Right forelimb (tissue), 1 donor: ENCODE measurements around the gene SLC2A5.

ENCODE experiments used
- DNase-seq: peaks from one replicate; pipeline ENCODE4 v3.0.0-alpha.2; 2018

The SLC2A5 gene

DNA sequence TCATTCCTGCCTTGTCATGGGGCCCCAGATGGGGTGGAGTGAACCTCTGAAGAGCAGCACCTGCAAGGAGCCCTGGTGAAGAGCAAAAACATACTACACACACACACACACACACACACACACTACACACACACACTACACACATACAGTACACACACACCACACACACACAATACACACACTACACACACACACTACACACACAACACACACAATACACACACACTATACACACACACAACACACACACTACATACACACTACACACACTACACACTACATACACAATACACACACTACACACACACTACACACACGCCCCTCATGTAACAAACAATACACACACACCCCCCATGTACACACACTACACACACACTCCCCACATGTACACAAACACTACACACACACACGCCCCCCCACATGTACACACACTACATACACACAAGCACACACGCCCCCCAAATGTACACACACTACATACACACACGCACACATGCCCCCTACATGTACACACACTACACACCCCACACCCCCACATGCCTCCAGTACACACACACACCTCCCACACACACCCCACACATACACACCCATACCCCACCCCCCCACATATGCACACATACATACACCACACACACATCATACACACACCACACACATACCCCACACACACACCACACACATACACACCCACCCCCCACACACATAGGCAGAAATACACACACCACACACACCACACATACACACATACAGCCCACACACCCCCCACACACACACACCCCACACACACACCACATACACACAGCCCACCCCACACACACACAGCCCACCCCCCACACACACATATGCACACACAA, 9.3 kb downstream of the SLC2A5 start:
- DNase-seq: no peak

DNA sequence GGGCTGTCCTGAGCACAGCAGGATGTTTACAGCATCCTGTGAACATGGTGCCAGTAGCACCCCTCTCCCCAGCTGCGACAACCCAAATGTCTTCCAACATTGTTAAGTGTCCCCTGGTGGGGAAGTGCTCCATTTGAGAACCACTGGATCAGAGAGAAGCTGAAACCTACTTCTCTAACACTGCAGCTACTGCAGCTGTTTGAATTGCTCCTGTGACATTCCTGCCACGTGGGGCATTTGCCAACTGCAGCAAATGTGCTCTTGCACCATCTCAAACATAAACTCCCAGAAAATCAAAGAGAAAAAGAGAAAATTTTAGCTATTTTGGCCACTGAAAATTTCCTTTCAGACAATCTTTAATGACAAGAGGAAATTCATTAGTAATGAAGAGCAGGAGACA, 11.0 kb downstream of the SLC2A5 start:
- DNase-seq: no peak

DNA sequence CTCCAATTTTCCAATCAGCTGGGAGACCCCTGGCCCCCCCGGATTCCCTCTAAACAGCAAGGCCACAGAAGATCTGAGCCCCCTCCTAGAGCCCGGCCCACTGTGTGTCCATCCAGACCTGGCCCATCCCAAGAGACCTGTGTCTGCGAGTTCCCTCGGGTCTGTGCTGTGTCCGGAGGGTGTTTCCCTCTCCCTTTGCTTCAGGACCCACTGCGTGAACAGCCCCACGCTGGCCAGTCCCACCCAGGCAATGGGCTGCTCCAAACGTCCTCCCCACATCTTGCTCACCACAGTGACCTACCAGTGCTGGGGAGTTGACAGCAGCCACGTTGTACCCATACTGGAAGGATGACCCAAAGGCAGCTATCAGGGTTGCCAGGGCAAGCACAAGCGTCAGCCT, 11.6 kb downstream of the SLC2A5 start:
- DNase-seq: no peak

DNA sequence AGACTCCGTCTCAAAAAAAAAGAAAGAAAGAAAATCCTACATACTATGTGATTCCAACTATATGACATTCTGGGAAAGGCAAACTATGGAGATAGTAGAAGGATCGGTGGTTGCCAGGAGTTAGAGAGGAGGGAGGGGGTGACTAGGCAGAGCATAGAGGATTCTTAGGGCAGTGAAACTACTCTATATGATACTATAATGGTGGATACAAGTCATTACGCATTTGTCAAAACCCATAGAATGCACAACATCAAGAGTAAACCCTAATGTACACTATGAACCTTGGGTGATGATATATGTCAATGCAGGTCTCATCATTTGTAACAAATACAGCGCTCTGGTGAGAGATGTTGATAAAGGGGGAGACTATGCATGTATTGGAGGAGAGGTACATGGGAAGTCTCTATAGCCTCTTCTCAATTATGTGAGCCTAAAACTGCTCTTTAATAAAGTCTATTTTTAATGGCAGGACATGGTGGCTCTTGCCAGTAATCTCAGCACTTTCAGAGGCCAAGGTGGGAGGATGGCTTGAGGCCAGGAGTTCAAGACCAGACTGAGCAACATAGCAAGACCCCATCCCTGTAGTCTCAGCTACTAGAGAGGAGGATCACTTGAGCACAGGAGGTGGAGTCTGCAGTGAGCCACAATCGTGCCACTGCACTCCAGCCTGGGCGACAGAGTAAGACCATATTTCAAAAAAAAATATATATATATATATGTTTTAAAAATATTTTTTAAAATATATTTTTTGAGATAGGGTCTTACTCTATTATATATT, 17.0 kb downstream of the SLC2A5 start:
- no peak for DNase-seq

DNA sequence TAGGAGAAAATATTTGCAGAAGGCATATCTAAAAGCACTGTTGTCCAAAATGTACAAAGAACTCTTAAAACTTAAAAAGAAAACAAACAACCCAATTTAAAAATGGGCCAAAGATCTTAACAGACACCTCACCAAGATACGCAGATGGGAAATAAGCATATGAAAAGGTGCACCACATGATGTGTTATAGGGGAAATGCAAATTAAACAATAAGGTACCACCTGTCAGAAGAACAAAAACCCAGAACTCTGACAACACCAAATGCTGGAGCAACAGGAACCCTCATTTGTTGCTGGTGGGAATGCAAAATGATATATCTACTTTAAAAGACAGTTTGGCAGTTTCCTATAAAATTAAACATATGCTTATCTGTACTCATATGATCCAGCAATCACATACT, 18.1 kb downstream of the SLC2A5 start:
- DNase-seq: no peak

DNA sequence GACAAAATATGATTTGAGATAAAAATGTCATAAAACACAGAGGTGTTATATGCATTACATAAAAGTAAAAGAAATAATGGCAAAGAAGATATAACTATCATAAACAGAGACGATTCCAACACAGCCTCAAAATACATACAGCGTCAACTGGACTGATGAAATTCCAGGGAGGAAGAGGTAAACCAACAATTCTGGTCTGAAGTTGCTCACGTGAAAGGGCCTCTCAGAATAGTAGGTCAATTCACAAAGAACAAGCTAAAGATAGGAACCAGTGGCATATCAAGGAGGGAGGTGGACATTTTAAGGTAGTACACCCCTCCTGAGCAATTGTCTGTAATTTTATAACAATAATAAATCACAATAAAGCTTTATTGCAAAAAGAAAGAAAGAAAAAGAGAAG, 18.6 kb downstream of the SLC2A5 start:
- no peak for DNase-seq

DNA sequence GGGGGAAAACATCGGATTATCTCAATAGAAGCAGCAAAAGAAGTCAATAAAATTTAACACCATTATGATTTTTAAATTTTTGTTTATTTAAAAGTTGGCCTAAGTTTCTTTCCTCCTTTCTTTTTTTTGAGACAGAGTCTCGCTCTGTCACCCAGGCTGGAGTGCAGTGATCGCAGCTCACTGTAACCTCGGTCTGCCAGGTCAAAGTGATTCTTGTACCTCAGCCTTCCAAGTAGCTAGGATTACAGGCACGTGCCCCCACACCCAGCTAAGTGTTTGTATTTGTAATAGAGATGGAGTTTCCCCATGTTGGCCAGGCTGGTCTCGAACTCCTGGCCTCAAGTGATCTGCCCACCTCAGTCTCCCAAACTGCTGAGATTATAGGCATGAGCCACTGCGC, 20.9 kb downstream of the SLC2A5 start:
- DNase-seq: no peak

DNA sequence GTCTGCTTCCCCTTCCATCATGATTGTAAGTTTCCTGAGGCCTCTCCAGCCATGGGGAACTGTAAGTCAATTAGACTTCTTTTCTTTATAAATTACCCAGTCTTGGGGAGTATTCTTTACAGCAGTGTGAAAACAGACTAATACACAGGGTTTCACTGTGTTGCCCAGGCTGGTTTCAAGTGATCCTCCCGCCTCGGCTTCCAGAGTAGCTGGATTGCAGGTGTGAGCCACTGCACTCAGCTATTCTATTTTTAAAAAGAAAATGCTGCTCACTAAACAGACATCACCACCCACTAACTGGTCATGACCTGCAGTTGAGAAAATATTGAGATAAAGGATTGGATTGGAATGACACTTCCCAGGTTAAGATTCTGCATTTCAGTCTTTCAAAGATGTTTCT, 22.4 kb downstream of the SLC2A5 start:
- DNase-seq: no peak

DNA sequence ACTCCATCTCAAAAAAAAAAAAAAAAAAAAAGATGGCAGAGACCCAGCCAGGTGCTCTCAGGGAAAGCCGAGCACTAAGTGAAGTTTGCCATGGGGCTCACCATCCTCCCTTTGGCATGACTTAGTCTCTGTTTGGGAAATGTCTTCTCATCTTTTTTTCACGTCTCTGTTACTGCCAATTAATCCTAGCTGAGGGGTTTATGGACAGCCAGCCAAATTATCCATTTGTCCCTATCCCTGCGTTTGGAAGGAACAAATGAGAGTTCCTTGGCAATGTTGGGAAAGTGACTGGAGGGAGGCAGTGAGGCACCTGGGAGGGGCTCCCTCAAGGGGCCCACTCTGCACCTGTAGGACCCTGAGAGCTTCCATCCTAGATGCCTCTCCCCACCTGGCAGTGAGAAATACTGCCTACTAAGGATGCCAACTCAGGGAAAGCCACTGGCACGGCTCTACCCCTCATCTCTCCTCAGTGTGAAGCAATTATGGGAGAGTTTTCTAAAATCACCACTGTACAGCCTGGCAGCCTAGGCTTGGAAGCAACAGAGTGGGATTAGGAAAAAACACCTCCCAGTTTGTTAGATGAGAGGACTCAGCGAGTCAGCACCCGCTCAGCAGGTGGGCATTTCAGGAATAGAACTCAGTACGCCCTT, 23.4 kb downstream of the SLC2A5 start:
- DNase-seq: no peak

DNA sequence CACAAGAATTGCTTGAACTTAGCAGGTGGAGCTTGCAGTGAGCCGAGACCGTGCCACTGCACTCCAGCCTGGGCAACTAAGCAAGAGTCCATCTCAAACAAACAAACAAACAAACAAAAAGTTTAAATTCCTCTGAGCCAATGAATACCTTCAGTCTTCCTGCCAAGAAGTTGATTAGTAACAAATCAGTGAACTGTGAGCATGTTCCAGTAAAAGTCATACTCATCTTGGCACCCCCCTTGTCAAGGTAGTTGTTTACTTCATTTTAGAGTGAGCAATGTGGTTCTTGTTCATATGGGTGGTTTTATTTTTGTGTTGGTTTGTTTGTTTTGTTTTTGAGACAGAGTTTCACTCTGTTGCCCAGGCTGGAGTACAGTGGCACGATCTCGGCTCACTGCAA, 25.2 kb downstream of the SLC2A5 start:
- DNase-seq: no peak

DNA sequence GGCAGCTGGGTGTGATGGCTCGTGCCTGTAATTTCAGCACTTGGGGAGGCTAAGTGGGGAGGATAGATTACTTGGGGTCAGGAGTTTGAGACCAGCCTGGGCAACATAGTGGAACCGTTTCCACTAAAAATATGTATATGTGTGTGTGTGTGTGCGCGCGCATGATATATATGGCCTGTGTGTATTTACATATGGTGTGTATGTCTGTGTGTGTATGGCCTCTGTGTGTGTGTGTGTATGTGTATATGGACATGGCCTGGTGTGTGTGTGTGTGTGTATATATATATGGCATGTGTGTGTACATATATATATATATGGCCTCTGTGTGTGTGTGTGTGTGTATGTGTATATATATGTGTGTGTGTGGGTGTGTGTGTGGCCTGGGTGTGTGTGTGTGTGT, 27.2 kb downstream of the SLC2A5 start:
- no peak for DNase-seq

DNA sequence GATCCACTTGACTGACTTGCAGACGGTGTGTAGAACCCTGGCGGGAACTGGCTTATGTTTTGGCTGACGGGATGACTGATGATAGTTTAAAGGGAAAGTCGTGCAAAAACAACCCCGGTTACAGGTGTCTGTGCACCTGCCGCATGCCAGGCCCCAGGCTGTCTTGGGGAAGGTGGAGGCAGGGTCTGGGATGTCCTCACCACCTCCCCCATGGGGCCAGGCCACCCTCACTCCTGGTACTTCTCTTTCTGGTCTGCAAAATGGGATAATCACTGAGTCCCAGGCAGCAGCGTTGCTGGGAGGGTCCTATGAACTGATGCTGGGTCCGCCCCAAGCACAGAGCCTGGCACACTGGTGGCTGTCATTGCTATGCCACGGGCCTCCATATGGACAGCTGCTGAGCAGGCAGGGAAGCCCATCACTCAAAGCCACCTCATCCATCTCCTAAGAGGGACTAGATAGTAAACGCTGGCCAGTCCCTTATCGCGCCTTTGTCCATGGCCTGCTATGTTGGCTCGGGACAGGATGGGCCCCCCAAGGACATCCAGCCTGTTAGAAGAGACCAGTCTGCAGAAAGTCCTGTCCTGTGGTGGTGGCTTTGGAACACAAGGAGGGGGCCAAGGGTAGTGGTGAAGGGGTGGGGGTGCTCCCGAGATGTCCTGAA, 28.2 kb downstream of the SLC2A5 start:
- no peak for DNase-seq

DNA sequence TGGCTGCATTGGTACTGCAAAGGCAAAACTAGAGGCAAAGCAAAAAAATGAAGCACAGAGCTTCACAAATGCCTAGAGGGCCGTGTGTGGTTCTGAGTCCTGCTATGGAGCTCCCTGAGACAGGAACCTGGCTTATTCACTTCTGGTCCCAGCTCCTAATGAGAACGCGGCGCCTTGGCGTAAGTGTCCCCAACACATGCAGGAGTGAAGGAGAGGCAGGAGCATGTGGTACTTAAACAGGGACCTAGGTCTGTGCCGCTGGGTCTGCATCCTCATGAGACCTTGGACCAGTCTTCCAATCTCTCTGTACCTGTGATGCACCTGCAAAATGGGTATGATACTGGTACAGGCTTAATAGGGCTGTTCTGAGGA, 28.8 kb downstream of the SLC2A5 start:
- DNase-seq: no peak

DNA sequence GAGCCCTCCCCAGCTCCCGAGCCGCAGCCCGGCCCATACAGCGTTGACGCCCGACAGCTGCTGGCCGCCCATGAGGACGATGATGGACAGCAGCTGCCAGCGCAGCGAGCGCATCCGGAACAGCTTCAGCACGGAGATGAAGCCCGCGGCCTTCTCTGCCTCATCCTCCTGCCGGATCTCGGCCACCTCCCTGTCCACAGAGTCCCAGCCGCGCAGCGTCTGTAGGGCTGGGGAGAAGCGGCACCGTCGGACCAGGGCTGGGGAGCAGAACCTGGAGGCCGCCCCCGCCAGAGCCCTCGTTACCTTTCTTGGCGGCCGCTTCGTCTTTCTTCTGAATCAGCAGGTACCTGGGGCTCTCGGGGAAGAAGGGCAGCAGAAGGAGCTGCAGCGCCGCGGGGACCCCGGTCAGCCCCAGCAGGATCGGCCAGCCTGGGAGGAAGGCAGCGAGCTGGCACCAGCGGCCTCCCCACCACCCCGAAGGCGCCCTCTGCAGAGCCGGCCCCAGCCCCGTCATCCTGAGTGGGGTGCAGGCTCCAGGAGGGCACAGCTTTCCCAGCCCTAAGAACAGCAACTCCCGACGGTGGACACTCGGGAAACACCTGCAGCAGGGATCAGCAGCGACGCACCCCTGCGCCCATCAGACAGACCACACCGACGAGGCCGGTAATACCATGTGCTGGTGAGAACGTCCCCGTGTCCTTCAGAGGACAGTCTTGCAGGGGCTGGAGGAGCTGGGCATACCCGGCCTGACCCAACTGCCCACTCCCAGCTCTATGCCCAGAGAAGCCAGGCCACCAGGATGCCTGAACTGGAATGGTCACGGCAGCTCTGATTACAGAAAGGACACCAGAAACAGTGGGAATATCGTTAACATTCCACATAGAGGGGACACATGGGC, 29.4 kb downstream of the SLC2A5 start:
- DNase-seq: no peak

DNA sequence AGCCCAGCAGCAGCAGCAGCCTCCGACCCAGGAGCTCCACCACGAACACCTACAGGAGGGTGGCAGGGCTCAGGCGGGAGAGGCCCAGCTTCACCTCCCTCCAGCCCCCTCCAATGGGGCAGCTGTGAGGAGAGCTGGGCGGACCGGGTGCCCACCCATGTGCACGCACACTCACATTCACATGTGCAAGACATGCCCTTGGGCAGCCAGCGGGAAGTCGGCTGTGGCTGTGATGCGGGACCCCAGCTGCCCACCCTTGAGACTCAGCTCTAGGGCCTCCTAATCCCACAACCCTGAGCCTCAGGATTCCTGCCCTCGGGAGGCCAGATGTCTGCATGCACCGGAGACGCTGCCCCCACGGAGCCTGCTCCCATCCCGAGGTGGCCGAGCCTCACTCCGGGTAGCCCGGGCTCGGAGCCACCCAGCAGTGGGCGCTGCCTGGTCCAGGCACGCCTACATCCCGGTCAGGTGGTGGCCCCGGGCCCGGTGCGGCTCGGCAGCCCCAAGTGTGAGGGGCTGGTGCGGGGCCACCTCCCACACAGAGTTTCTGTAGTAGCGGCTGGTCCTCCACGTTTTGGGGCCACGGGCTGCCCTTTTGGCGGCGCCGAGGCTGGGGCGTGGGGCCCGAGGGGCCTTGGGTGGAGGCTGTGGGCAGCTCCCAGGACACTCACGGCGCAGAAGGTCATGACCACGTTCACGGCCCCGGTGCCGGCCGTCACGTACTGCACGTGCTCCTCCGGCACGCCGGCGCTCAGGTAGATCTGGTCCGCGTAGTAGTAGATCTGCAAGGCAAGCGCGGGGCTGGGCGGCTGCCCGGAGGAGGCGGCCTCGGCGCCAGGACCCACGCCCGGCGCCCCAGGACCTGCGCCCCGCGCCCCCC, 30.3 kb downstream of the SLC2A5 start:
- DNase-seq: no peak

DNA sequence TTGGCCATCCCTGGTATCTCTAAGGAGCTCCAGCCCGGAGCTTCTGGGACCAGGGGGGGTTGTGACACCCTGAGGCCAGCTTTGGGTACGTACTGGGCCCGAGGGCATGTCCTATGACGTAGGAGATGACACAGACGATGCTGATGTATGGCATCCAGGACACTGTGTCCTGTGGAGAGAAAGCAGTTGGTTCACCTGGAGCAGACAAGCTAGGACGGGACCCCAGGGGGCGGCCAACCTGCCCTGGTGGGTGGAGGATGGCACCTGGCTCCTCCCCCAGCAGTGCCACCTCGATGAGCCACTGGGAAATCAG, 31.1 kb downstream of the SLC2A5 start:
- no peak for DNase-seq

DNA sequence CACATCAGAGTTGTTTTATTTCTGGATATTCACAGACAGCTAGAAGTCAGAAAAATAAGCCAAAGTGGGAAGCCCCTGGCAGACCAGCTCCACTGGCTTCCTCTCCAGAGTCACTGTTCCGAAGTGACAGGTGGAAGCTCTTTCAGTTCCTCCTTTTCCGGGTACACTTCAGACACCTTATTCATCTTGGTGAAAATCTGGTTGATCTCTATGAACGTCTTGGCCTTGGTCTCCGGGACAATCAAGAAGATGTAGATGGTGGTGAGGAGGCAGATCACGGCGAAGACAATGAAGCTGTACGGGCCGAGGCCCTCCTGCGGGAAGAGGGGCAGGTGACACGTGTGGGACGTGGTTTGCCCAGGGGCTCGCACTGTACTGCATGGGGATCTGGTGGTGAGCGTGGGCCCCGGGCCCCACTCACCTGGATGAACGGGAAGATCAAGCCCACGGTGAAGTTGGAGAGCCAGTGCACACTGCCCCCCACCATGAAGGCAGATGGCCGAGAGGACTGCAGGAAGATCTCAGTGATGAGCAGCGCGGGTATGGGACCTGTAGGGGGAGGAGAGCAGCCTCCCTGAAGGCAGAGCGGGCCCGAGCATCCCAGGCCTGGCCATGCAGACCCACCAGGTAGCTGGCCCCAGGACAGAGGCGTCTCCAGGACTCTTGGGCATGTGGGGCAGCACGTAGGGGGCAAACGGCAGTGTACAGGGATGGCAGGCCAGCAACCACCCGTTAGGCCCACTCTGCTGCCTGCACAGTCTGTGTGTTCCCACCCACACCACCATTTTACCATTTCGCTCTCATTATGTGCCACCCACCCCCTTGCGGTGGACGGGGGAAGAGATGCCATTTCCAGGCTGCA, 31.7 kb downstream of the SLC2A5 start:
- DNase-seq: no peak

DNA sequence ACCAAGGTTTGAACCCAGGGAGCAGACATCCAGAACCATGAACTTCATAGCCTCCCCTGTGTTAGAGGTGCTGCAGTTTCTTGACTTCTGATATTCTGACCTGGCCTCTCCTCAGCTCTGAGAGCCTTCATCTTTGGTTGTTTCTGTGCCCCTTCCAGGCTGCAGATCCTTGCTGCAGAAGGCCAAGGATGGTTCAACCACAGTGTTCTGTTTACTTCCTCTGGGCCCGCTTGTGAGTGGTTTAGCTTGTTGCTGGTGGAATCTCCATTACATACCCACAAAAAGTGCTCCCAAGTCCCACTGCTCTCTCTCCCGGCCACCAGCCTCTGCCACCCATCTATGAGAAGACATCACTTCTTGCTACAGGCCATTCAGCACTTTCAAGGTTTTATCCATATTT, 34.2 kb downstream of the SLC2A5 start:
- no peak for DNase-seq

DNA sequence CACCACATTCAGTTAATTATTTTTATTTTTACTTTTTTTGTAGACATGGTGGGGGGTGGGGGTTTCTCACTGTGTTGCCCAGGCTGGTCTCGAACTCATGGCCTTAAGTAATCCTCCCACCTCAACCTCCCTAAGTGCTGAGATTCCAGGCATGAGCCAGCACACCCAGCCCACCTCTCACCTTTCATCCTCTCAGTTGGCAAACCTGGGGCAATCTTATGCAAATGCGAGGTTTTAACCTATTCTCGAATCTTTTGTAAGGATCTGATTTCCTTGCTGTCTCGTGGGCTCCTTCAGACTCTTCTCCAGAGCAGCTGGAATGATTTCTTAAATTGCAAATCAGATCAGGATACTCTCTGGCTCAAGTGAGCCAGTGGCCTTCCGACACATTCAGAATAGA, 36.1 kb downstream of the SLC2A5 start:
- DNase-seq: no peak

DNA sequence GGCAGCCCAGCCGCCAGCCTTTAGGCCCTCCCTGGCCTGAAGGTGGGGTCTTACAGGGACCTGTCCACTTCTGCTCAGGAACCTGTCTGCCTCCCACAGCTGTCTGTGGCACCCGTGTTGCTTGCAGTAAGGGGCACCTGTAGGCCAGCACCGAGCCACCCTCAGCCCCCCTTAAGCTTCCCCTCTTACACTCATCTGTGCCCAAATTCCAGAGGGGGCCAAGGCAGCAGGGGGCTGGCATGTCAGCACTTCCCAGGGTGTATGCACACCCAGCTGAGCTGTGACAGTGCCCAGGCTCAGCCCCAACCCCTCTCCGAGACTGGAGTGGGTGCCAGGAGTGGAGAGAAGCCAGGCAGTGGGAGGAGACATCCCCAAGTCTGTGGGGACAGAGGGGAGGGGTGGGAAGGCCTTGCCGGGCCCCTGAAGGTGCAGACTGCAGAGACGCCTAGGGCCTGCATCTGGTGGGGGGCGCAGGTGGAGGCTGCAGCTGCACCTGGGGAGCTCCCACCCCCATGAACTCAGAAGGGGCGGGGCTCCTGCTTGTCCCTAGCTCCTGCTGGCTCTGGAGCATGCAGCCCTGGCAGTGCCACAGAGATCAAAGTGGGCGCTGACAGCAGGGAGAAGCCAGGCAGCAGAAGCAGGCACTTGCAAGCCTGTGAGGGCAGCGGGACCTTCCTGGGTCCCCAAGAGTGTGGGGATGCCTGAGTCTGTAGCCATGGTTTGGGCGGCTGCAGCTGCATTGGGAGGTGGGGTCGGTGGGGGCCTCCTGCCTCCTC, 37.8 kb downstream of the SLC2A5 start:
- no peak for DNase-seq
